OCI-LY7 (cell line): Measurements from ENCODE around the gene TNFRSF12A. TPM values are rescaled to one million over a fixed set of nuclear protein-coding genes. Genes with fewer than 3 reads are reported as not detected.

Source experiments
- BruUV-seq: library from RNA; stranded (reverse); fragments of 400-500 nt; replicated peaks from 2 replicates; lab custom pipeline; 2021; lab: Mats Ljungman, UMichigan
- CTCF ChIA-PET: fragments of 300-600 bp; sonication (Branson Sonifier 250); formaldehyde crosslinking; loops from one replicate; lab custom pipeline; 2022; ENCODE audit warnings: antibody characterized with exemption; ENCODE audit not compliant: unreplicated experiment; lab: Charles Lee
- POLR2A ChIA-PET: fragments of 300-600 bp; sonication (Branson Sonifier 250); formaldehyde crosslinking; loops from one replicate; lab custom pipeline; 2022; ENCODE audit warnings: antibody characterized with exemption; lab: Charles Lee
- DNase-seq: peaks from one replicate; pipeline ENCODE4 v3.0.0-alpha.2; 2015; ENCODE audit warnings: low spot score
- H2AFZ ChIP-seq: fragments of 200-600 bp; sonication (generic), shearing (Covaris generic); 2 replicates; pipeline ENCODE4 v1.6.1; 2014; ENCODE audit warnings: mild to moderate bottlenecking, antibody characterized with exemption, low read length, moderate library complexity
- H3K27ac ChIP-seq: fragments of 200-600 bp; sonication (generic); 2 replicates; pipeline ENCODE4 v1.5.1; 2014; ENCODE audit warnings: mixed run types, low read depth, mild to moderate bottlenecking, moderate library complexity, low read length, inconsistent platforms; ENCODE audit not compliant: poor library complexity, severe bottlenecking
- H3K36me3 ChIP-seq: fragments of 200-600 bp; sonication (generic); 2 replicates; pipeline ENCODE4 v1.6.1; 2014; ENCODE audit warnings: mild to moderate bottlenecking, antibody characterized with exemption, low read length, moderate library complexity, mixed read lengths; ENCODE audit not compliant: insufficient read depth
- H3K4me1 ChIP-seq: fragments of 200-600 bp; sonication (generic); 2 replicates; pipeline ENCODE4 v1.5.1; 2014; ENCODE audit warnings: mild to moderate bottlenecking, low read length; ENCODE audit not compliant: insufficient read depth, poor library complexity, severe bottlenecking
- H3K4me2 ChIP-seq: fragments of 200-600 bp; sonication (generic); 2 replicates; pipeline ENCODE4 v1.6.1; 2014; ENCODE audit warnings: mild to moderate bottlenecking, low read length
- H3K4me3 ChIP-seq: fragments of 200-600 bp; sonication (generic); 2 replicates; pipeline ENCODE4 v1.5.1; 2014; ENCODE audit warnings: mild to moderate bottlenecking, low read depth, low read length; ENCODE audit not compliant: poor library complexity, severe bottlenecking
- H3K79me2 ChIP-seq: fragments of 200-600 bp; sonication (generic); 2 replicates; pipeline ENCODE4 v1.6.1; 2016; ENCODE audit warnings: low read depth, mild to moderate bottlenecking, low read length, moderate library complexity, mixed read lengths; ENCODE audit not compliant: insufficient read depth
- H3K9me2 ChIP-seq: fragments of 200-600 bp; sonication (generic); 2 replicates; pipeline ENCODE4 v1.6.1; 2016; ENCODE audit warnings: mild to moderate bottlenecking, low read length, mixed read lengths; ENCODE audit not compliant: insufficient read depth
- H3K9me3 ChIP-seq: fragments of 200-600 bp; sonication (generic); 2 replicates; pipeline ENCODE4 v1.6.1; 2014; ENCODE audit warnings: mild to moderate bottlenecking, mixed run types, low read length, mixed read lengths
- H4K20me1 ChIP-seq: fragments of 200-600 bp; sonication (generic); 2 replicates; pipeline ENCODE4 v1.6.1; 2014; ENCODE audit warnings: mild to moderate bottlenecking, antibody characterized with exemption, low read length, moderate library complexity, mixed read lengths; ENCODE audit not compliant: insufficient read depth
- EZH2phosphoT487 ChIP-seq: fragments of 200-600 bp; sonication (generic); IDR thresholded peaks from 2 replicates; pipeline ENCODE4 v1.6.1; 2018; ENCODE audit warnings: low read depth, borderline replicate concordance, mild to moderate bottlenecking, mixed run types, antibody characterized with exemption, low read length, moderate library complexity, mixed read lengths
- intact Hi-C: fragments of 100-400 bp; cut with micrococcal nuclease; formaldehyde crosslinking; loops from one replicate; pipeline ENCODE4 v1.10.0; 2022; ENCODE audit not compliant: unreplicated experiment
- total RNA-seq, 2 experiments: library from RNA; depleted of rRNA in 1 of 2; stranded (reverse); fragments of >200 nt in 1 of 2; shearing (Covaris generic) in 1 of 2; gene quantifications; 2 replicates each; pipeline ENCODE4 v1.2.3, GENCODE V29; 2014 to 2022
- TF ChIP-seq, protein P1 (sequence below): fragments of 200-600 bp; sonication (generic); conservative IDR thresholded peaks from 2 replicates; pipeline ENCODE4 v1.5.1; 2014; ENCODE audit warnings: mild to moderate bottlenecking, antibody characterized with exemption, low read length, moderate library complexity, mixed read lengths

Gene TNFRSF12A
- total RNA-seq, 2 experiments from 2014 or later, result 1.9 to 4.9 TPM

DNA sequence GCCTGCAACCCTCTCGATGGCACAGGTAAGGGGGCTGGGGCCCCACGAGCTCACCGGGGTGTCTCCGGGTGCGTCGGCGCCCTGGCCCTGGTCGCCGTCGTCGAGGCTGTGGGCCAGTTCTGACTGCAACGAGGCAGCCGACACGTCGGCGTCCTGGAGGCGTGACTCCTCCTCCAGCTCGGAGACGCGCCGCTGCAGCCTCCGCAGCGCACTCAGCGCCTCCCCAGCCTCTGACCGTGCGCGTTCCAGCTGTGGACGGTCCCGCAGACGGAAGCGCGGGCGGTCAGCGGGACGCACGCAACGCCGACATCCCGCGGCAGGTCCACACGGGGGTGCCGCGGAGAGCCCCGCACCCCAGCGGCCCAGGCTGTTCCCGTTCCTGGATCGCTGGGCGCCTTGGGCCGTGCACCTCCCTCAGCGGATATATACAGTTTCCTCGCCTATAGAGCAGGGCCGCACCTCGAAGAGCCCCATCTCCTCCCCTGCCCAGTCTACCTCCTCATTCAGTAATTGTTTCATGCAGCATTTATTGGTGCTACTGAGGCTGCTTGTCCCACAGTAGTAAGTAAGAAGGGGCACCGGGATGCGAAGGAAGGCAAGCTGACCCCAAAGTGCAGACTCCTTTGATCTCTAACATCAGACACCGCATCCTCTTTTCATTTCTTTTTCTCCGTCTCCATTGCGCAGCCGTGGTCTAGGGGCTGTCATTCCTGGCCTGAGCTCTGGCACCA lies 9.5 kb downstream of the TNFRSF12A start:
- intact Hi-C loops, result no loop called here
- no peak for TF ChIP-seq EZH2phosphoT487
- TF ChIP-seq, protein P1, sequence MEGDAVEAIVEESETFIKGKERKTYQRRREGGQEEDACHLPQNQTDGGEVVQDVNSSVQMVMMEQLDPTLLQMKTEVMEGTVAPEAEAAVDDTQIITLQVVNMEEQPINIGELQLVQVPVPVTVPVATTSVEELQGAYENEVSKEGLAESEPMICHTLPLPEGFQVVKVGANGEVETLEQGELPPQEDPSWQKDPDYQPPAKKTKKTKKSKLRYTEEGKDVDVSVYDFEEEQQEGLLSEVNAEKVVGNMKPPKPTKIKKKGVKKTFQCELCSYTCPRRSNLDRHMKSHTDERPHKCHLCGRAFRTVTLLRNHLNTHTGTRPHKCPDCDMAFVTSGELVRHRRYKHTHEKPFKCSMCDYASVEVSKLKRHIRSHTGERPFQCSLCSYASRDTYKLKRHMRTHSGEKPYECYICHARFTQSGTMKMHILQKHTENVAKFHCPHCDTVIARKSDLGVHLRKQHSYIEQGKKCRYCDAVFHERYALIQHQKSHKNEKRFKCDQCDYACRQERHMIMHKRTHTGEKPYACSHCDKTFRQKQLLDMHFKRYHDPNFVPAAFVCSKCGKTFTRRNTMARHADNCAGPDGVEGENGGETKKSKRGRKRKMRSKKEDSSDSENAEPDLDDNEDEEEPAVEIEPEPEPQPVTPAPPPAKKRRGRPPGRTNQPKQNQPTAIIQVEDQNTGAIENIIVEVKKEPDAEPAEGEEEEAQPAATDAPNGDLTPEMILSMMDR, result no peak
- H2AFZ ChIP-seq, result no peak overlapping the region
- H3K9me2 ChIP-seq, result no peaks in the 10 kb centered on the region
- no TSS peak for BruUV-seq
- DNase-seq, result no peak
- H4K20me1 ChIP-seq, result no peaks in the 10 kb centered on the region; the same call in 1 of the 2 replicates
- POLR2A ChIA-PET, result interaction anchor here (1.2 kb wide), 1 partner anchor 25 kb away, joined by 4 read pairs; no protein-coding TSS in a partner anchor
- no peaks in the 10 kb centered on the region for H3K9me3 ChIP-seq
- H3K79me2 ChIP-seq, result no peaks in the 10 kb centered on the region
- CTCF ChIA-PET, result interaction anchor here (0.6 kb wide), 2 partner anchors 78 to 1066 kb away, joined by 3 read pairs; no protein-coding TSS in a partner anchor
- no peak overlapping the region for H3K4me2 ChIP-seq
- peaks cover 10% of the 10 kb centered on the region for H3K4me1 ChIP-seq
- peaks cover 16% of the 10 kb centered on the region for H3K36me3 ChIP-seq
- no peak overlapping the region for H3K4me3 ChIP-seq
- H3K27ac ChIP-seq, result no peak overlapping the region

DNA sequence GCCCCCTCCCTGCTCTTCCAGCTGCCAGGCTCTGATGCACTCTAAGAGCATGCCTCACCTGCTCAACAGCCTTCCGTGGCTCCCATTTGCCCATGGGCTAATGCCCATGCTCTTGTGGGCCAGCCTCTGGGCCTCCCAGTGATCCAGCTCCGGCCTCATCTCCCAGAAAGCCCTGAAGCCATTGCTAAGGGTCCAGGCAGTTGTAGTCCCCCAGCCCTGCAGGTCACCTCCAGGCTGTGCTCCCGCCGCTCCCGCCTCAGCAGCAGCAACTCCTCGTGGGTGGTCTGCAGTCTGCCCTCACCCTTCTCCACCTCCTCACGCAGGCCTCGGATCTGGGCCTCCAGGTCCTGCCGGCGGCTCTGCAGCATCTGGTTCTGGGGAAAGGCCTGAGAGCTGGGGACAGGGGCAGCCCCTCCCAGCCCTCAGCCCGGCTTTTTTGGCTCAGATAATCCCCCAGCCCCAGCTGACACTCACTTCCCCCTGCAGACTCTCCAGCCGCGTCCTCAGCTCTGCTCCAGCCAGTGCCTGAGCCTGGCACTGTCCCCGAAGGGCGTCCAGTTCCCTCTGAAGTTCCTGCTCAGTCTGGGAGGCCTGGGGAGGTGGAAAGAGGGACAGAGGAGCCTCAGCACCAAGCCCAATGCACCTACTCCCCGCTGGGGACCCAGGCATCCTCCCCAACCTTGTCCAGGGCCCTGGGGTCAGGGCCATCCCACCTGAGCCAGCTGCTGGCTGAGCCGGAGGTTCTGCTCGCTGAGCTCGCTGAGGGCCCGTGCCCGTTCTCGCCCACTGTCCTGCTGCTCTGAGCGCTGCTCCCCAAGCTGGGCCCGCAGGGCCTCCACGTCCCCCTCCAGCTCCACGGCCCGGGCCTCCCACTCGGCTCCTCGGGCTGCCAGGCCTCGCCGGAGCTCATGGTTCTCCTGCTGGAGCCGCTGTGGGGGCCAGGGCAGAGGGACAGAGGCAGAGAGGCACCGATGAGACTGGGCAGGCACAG lies 10.3 kb downstream of the TNFRSF12A start:
- ChIA-PET CTCF (interaction anchor here (1.1 kb wide), 1 partner anchor 23 kb away, joined by 3 read pairs; no protein-coding TSS in a partner anchor), POLR2A (interaction anchor here (1.6 kb wide), 1 partner anchor 15 kb away, joined by 5 read pairs; no protein-coding TSS in a partner anchor)
- Histone ChIP-seq H3K36me3 (peaks cover 16% of the 10 kb centered on the region), H3K79me2 (no peaks in the 10 kb centered on the region), H3K27ac (no peak overlapping the region), H3K9me3 (no peaks in the 10 kb centered on the region), H3K9me2 (no peaks in the 10 kb centered on the region), H3K4me3 (no peak overlapping the region), H4K20me1 (no peaks in the 10 kb centered on the region; the same call in 1 of the 2 replicates), H3K4me2 (no peak overlapping the region), H3K4me1 (peaks cover 10% of the 10 kb centered on the region), H2AFZ (no peak overlapping the region)
- no peak for DNase-seq
- intact Hi-C loops, result no loop called here
- BruUV-seq, result no TSS peak
- TF ChIP-seq EZH2phosphoT487, result no peak
- TF ChIP-seq, protein P1, result no peak
